NCI-H82 treated with DMSO at 0.1 percent for 48 hours (cell line): ENCODE measurements around the gene ARID3A.
A peak's percentile ranks its signal among the peaks of the same experiment; 100 is the strongest.
"Not testable (repeated sequence)": the region's sequence is repeated elsewhere in the genome, so short reads cannot be mapped to it uniquely, and the experiment has no call there.

Experiments used
- DNase-seq: peaks from one replicate; lab custom pipeline; 2025; ENCODE audit not compliant: unreplicated experiment; lab: John Stamatoyannopoulos, UW

The ARID3A gene

GRCh38 chr19:925526-926322, at the start of gene ARID3A:
TSS of gene ARID3A (plus strand) at chr19:926035. CDS start at chr19:929529, 3,494 bp downstream.
- DNase-seq = peak; percentile 70

GRCh38 chr19:876089-876488, 49.7 kb upstream of the ARID3A start:
- DNase-seq = no peak

- no peak for DNase-seq
Observed at GRCh38 chr19:876780-877314, 49.0 kb upstream of the ARID3A start.

GRCh38 chr19:877992-878660, 47.7 kb upstream of the ARID3A start:
- not testable (repeated sequence) for DNase-seq

- not testable (repeated sequence) for DNase-seq
Observed at GRCh38 chr19:878751-879561, 46.9 kb upstream of the ARID3A start.

GRCh38 chr19:879711-880438, 46.0 kb upstream of the ARID3A start:
- DNase-seq = no peak

GRCh38 chr19:881385-882071, 44.3 kb upstream of the ARID3A start:
- DNase-seq = no peak

GRCh38 chr19:882871-883497, 42.9 kb upstream of the ARID3A start:
- DNase-seq = no peak

GRCh38 chr19:883661-884211, 42.1 kb upstream of the ARID3A start:
- DNase-seq = no peak

GRCh38 chr19:884420-885211, 41.2 kb upstream of the ARID3A start:
- DNase-seq = no peak

GRCh38 chr19:885536-886224, 40.2 kb upstream of the ARID3A start:
- no peak for DNase-seq

- DNase-seq = no peak
Observed at GRCh38 chr19:887072-887471, 38.8 kb upstream of the ARID3A start.

GRCh38 chr19:887599-887998, 38.2 kb upstream of the ARID3A start:
- DNase-seq = no peak

GRCh38 chr19:888581-889385, 37.1 kb upstream of the ARID3A start:
- DNase-seq = no peak

- DNase-seq = no peak
Observed at GRCh38 chr19:889662-890295, 36.1 kb upstream of the ARID3A start.

GRCh38 chr19:890831-891230, 35.0 kb upstream of the ARID3A start:
- DNase-seq = no peak
